Brain microvascular endothelial cell (primary cell): Measurements from ENCODE around the gene IL18.

Experiments
- DNase-seq: peaks from one replicate; pipeline ENCODE4 v3.0.0-alpha.2; 2020
- H3K27ac ChIP-seq: fragments of 250-450 bp; sonication (Bioruptor Pico); 2 replicates; pipeline ENCODE4 v1.5.1; 2020; ENCODE audit warnings: mild to moderate bottlenecking, moderate library complexity
- H3K27me3 ChIP-seq: fragments of 250-450 bp; sonication (Bioruptor Pico); replicated peaks from 2 replicates; pipeline ENCODE4 v1.5.1; 2020; ENCODE audit warnings: mild to moderate bottlenecking
- H3K36me3 ChIP-seq: fragments of 250-450 bp; sonication (Bioruptor Pico); replicated peaks from 2 replicates; pipeline ENCODE4 v1.5.1; 2020; ENCODE audit warnings: mild to moderate bottlenecking
- H3K4me3 ChIP-seq: 2 replicates; pipeline ENCODE4 v1.5.1; 2011; ENCODE audit warnings: low read depth, mild to moderate bottlenecking, control low read depth, low read length, moderate library complexity
- in situ Hi-C: cut with HindIII; loops from 2 replicates; pipeline ENCODE4 v1.10.0; 2017; ENCODE audit warnings: low sequenced_read_pairs, low pct_ligation_motif_present
- TF ChIP-seq, protein P1 (sequence below): IDR thresholded peaks from 2 replicates; pipeline ENCODE4 v1.5.1; 2011; ENCODE audit warnings: low read depth, mild to moderate bottlenecking, moderate library complexity, low read length, control low read depth, inconsistent platforms; ENCODE audit errors: missing control alignments

The IL18 gene

DNA sequence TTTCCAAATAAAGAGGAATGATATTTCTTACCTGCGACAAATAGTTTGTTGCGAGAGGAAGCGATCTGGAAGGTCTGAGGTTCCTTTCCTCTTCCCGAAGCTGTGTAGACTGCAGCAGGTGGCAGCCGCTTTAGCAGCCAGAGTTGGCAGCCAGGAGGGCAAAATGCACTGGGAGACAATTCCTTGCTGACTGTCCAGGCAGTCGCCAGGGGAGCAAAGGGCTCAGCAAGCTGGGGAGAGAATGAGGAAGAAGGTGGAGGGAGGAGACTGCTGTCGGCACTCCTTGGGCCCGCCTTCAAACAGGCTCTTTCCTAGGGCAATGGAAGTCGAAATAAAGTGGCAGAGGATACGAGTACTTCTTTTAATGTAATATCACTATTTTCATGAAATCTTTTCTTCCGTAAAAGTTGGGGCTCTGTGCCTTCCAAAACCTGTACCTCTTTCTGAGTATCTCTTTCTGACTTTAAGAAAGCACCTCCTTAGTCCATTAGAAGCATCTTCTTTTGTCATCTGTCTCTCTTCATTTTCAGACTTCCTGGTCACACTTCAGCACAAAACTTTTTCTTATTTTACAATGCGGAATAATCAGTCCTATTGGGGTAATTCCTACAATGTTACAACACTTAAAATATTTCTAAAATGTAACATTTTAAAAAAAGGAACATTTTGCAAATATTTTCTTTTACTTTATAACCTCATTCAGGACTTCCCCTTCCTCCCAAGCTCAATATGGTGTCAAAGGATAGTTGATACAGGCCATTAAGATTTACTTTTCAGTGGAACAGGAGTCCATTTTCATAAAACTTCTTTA lies at the start of gene IL18:
TSS of gene IL18 (minus strand) at position 220 of the 811 bp plus-strand sequence. CDS start 9,041 bp downstream, outside the sequence.
- no peak within 1 kb of the TSS for H3K4me3 ChIP-seq

DNA sequence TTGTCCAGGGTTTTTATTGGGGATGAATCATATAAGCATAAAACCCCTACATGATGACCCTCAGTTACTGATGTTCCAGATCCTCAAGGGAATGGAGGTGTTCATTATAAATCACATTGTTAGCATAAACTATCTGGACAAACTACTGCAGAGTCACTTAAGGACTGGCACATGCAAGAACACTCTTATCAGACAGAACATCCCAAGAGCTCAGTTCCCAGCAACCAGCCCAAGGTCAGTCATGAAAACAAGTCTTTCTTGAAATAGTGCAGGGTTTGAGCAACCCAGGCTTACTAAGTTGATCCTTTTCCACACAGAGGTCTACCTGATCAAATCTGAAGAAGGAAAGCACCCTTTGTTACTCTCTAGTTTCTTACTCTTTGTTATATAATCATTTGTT lies 48.8 kb upstream of the IL18 start:
- H3K36me3 ChIP-seq = no peaks in the 10 kb centered on the region
- in situ Hi-C loops = no loop called here
- no peaks in the 10 kb centered on the region for H3K27me3 ChIP-seq
- DNase-seq = no peak
- H3K27ac ChIP-seq = no peak overlapping the region
- H3K4me3 ChIP-seq = no peak overlapping the region
- TF ChIP-seq, protein P1, sequence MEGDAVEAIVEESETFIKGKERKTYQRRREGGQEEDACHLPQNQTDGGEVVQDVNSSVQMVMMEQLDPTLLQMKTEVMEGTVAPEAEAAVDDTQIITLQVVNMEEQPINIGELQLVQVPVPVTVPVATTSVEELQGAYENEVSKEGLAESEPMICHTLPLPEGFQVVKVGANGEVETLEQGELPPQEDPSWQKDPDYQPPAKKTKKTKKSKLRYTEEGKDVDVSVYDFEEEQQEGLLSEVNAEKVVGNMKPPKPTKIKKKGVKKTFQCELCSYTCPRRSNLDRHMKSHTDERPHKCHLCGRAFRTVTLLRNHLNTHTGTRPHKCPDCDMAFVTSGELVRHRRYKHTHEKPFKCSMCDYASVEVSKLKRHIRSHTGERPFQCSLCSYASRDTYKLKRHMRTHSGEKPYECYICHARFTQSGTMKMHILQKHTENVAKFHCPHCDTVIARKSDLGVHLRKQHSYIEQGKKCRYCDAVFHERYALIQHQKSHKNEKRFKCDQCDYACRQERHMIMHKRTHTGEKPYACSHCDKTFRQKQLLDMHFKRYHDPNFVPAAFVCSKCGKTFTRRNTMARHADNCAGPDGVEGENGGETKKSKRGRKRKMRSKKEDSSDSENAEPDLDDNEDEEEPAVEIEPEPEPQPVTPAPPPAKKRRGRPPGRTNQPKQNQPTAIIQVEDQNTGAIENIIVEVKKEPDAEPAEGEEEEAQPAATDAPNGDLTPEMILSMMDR = no peak

More for the DNA sequence above, at the start of gene IL18:
- no peaks in the 10 kb centered on the region for H3K36me3 ChIP-seq
- TF ChIP-seq, protein P1 = no peak
- H3K27ac ChIP-seq = no peak within 1 kb of the TSS
- in situ Hi-C loops = no loop called here
- no peaks in the 10 kb centered on the region for H3K27me3 ChIP-seq
- no peak for DNase-seq

DNA sequence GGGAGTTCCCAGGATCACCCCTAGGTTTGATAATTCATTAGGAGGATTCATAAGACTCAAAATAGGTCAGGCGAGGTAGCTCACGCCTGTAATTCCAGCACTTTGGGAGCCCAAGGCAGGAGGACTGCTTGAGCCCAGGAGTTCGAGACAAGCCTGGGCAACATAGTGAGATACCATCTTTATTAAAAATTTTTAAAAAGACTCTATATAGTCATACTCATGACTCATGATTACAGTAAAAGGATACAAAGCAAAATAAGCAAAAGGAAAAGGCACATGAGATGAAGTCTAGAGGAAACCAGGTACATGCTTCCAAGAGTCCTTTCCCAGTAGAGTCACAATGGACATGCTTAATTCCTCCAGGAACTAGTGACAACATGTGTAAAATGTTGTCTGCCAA lies 48.4 kb upstream of the IL18 start:
- in situ Hi-C loops = no loop called here
- no peaks in the 10 kb centered on the region for H3K27me3 ChIP-seq
- TF ChIP-seq, protein P1 = no peak
- no peak overlapping the region for H3K4me3 ChIP-seq
- no peak for DNase-seq
- H3K36me3 ChIP-seq = no peaks in the 10 kb centered on the region
- no peak overlapping the region for H3K27ac ChIP-seq

DNA sequence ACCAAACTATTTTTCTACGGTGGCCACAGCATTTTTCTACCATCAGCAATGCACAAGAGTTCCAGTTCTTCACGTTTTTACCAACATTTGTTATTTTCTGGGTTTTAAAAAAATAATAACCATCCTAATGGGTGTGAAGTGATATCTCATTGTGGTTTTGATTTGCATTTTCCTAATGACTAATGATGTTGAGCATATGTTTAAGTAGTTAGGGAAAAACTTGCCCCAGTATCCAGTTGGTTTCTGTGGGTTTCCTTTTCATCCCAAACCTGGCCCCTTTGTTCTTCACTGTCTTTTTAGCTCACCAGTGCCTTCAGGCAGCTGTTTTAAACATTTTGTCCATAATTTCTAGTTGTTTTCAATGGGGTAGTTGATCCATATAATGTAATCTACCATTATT lies 47.6 kb upstream of the IL18 start:
- TF ChIP-seq, protein P1 = no peak
- in situ Hi-C loops = no loop called here
- no peak overlapping the region for H3K27ac ChIP-seq
- no peak overlapping the region for H3K4me3 ChIP-seq
- H3K27me3 ChIP-seq = no peaks in the 10 kb centered on the region
- H3K36me3 ChIP-seq = no peaks in the 10 kb centered on the region
- no peak for DNase-seq

DNA sequence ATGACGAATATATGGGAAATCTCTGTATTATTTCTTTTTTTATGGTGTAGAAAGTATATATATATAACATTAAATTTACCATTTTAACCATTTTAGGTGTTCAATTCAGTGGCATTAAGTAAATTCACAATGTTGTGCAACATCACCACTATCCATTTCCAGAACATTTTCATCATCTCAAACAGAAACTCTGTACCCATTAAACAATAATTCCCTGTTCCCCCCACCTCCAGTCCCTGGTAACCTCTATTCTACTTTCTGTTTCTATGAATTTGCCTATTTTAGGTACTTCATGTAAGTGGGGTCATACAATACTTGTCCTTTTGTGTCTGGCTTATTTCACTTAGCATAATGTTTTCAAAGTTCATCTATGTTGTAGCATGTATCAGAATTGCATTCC lies 47.0 kb upstream of the IL18 start:
- in situ Hi-C loops = no loop called here
- Histone ChIP-seq H3K4me3 (no peak overlapping the region), H3K36me3 (no peaks in the 10 kb centered on the region), H3K27ac (no peak overlapping the region), H3K27me3 (no peaks in the 10 kb centered on the region)
- DNase-seq = no peak
- TF ChIP-seq, protein P1 = no peak

DNA sequence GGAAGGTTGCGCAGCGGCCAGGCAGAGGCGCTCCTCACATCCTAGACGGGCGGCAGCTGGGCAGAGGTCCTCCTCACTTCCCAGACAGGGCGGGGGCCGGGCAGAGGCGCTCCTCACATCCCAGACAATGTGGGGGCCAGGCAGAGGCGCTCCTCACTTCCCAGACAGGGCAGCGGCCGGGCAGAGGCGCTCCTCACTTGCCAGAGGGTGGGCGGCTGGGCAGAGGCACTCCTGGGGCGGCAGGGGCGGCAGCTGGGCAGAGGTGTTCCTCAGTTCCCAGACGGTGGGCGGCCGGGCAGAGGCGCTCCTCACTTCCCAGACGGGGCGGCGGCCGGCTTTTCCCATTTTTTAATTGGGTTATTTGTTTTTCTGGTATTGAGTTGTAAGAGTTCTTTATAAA lies 42.2 kb upstream of the IL18 start:
- Histone ChIP-seq H3K36me3 (no peaks in the 10 kb centered on the region), H3K4me3 (no peak overlapping the region), H3K27ac (no peak overlapping the region), H3K27me3 (no peaks in the 10 kb centered on the region)
- TF ChIP-seq, protein P1 = no peak
- in situ Hi-C loops = no loop called here
- no peak for DNase-seq
